Measurements from ENCODE around the gene LAD1.
A peak's percentile ranks its signal among the peaks of the same experiment; 100 is the strongest.

Gene LAD1

GRCh38 chr1:201420608-201421002 is 21.5 kb upstream of the LAD1 start:
- no peak for DNase-seq
- in situ Hi-C loops (cut with MboI; ENCODE audit: low pct_unique_long_range_greater_than_20kb, low sequenced_read_pairs): no loop called here

- in situ Hi-C loops (cut with MboI; ENCODE audit: low pct_unique_long_range_greater_than_20kb, low sequenced_read_pairs): no loop called here
- no peak for DNase-seq
Observed at GRCh38 chr1:201419746-201420607, 20.9 kb upstream of the LAD1 start.

GRCh38 chr1:201419256-201419655 is 20.1 kb upstream of the LAD1 start:
- in situ Hi-C loops (cut with MboI; ENCODE audit: low pct_unique_long_range_greater_than_20kb, low sequenced_read_pairs): no loop called here

GRCh38 chr1:201418461-201418860 is 19.3 kb upstream of the LAD1 start:
- no peak for DNase-seq
- in situ Hi-C loops (cut with MboI; ENCODE audit: low pct_unique_long_range_greater_than_20kb, low sequenced_read_pairs): no loop called here

More at GRCh38 chr1:201419256-201419655, 20.1 kb upstream of the LAD1 start:
- no peak for DNase-seq

GRCh38 chr1:201414051-201414738 is 15.1 kb upstream of the LAD1 start:
- in situ Hi-C loops (cut with MboI; ENCODE audit: low pct_unique_long_range_greater_than_20kb, low sequenced_read_pairs): no loop called here
- no peak for DNase-seq

- in situ Hi-C loops (cut with MboI; ENCODE audit: low pct_unique_long_range_greater_than_20kb, low sequenced_read_pairs): no loop called here
- DNase-seq: no peak
Observed at GRCh38 chr1:201411292-201411691, 12.2 kb upstream of the LAD1 start.

- no peak for DNase-seq
- in situ Hi-C loops (cut with MboI; ENCODE audit: low pct_unique_long_range_greater_than_20kb, low sequenced_read_pairs): no loop called here
Observed at GRCh38 chr1:201409440-201409839, 10.3 kb upstream of the LAD1 start.

- no peak for DNase-seq
- in situ Hi-C loops (cut with MboI; ENCODE audit: low pct_unique_long_range_greater_than_20kb, low sequenced_read_pairs): no loop called here
Observed at GRCh38 chr1:201408834-201409200, 9.7 kb upstream of the LAD1 start.

- in situ Hi-C loops (cut with MboI; ENCODE audit: low pct_unique_long_range_greater_than_20kb, low sequenced_read_pairs): no loop called here
Observed at GRCh38 chr1:201408176-201408833, 9.2 kb upstream of the LAD1 start.

GRCh38 chr1:201406831-201407406 is 7.8 kb upstream of the LAD1 start:
- no peak for DNase-seq
- in situ Hi-C loops (cut with MboI; ENCODE audit: low pct_unique_long_range_greater_than_20kb, low sequenced_read_pairs): no loop called here

More at GRCh38 chr1:201408176-201408833, 9.2 kb upstream of the LAD1 start:
- peak; percentile 75 for DNase-seq

GRCh38 chr1:201405484-201405831 is 6.3 kb upstream of the LAD1 start:
- DNase-seq: no peak
- in situ Hi-C loops (cut with MboI; ENCODE audit: low pct_unique_long_range_greater_than_20kb, low sequenced_read_pairs): no loop called here

GRCh38 chr1:201404722-201405483 is 5.8 kb upstream of the LAD1 start:
- in situ Hi-C loops (cut with MboI; ENCODE audit: low pct_unique_long_range_greater_than_20kb, low sequenced_read_pairs): no loop called here
- no peak for DNase-seq

- DNase-seq: no peak
- in situ Hi-C loops (cut with MboI; ENCODE audit: low pct_unique_long_range_greater_than_20kb, low sequenced_read_pairs): no loop called here
Observed at GRCh38 chr1:201404055-201404454, 4.9 kb upstream of the LAD1 start.

- no peak for DNase-seq
- in situ Hi-C loops (cut with MboI; ENCODE audit: low pct_unique_long_range_greater_than_20kb, low sequenced_read_pairs): no loop called here
Observed at GRCh38 chr1:201403359-201403758, 4.2 kb upstream of the LAD1 start.

- DNase-seq: no peak
- in situ Hi-C loops (cut with MboI; ENCODE audit: low pct_unique_long_range_greater_than_20kb, low sequenced_read_pairs): no loop called here
Observed at GRCh38 chr1:201401700-201402099, 2.6 kb upstream of the LAD1 start.

GRCh38 chr1:201400852-201401230 is 1.7 kb upstream of the LAD1 start:
- DNase-seq: no peak
- in situ Hi-C loops (cut with MboI; ENCODE audit: low pct_unique_long_range_greater_than_20kb, low sequenced_read_pairs): no loop called here

GRCh38 chr1:201400212-201400851 is 1.2 kb upstream of the LAD1 start:
- in situ Hi-C loops (cut with MboI; ENCODE audit: low pct_unique_long_range_greater_than_20kb, low sequenced_read_pairs): no loop called here
- no peak for DNase-seq

GRCh38 chr1:201399352-201400126 is 415 bp upstream of the LAD1 start:
- no peak for DNase-seq
- in situ Hi-C loops (cut with MboI; ENCODE audit: low pct_unique_long_range_greater_than_20kb, low sequenced_read_pairs): no loop called here

Data from KBM-7 (cell line).